HCT116 (cell line): ENCODE measurements around the gene SUSD4. TPM values are rescaled to one million over a fixed set of nuclear protein-coding genes. Genes with fewer than 3 reads are reported as not detected.

Source experiments
- ATAC-seq: fragments of 200-7000 bp; cut with Tn5 transposase; 2 replicates; pipeline ENCODE4 v1.9.1; 2020; ENCODE audit warnings: mild to moderate bottlenecking, moderate library complexity
- BruUV-seq: library from RNA; stranded (reverse); fragments of 400-500 nt; replicated peaks from 2 replicates; lab custom pipeline; 2021; lab: Mats Ljungman, UMichigan
- CTCF ChIA-PET: fragments of 300-600 bp; sonication (Branson Sonifier 250); formaldehyde crosslinking; loops from one replicate; lab custom pipeline; 2021; ENCODE audit warnings: antibody characterized with exemption; lab: Charles Lee
- POLR2A ChIA-PET: fragments of 300-600, 350-600 bp; sonication (Branson Sonifier 250); formaldehyde crosslinking; loops from one replicate; lab custom pipeline; 2021; ENCODE audit warnings: antibody characterized with exemption; lab: Charles Lee
- RAD21 ChIA-PET, 2 experiments: fragments of 300-600 bp; sonication (Branson Sonifier 250); formaldehyde crosslinking; loops; one replicate each; lab custom pipeline; 2023; ENCODE audit warnings: low total read pairs in 2 of 2; ENCODE audit not compliant: uncharacterized antibody in 2 of 2, unreplicated experiment in 2 of 2, low non-redundant PET in 1 of 2; lab: Charles Lee
- DNase-seq: peaks from one replicate; pipeline ENCODE4 v3.0.0-alpha.2; 2010; ENCODE audit warnings: low read depth, low spot score
- H2AFZ ChIP-seq: fragments of 200-600 bp; shearing (Covaris generic), sonication (generic); 2 replicates; pipeline ENCODE4 v1.6.1; 2017; ENCODE audit warnings: low read depth, mixed run types, mixed read lengths, antibody characterized with exemption, low read length; ENCODE audit not compliant: poor library complexity, severe bottlenecking
- H3K27ac ChIP-seq: 2 replicates; pipeline ENCODE4 v1.5.1; 2012; ENCODE audit warnings: low read depth, low read length
- H3K27me3 ChIP-seq: fragments of 200-600 bp; sonication (generic); 2 replicates; pipeline ENCODE4 v1.6.1; 2016; ENCODE audit warnings: mixed run types, low read length, mixed read lengths; ENCODE audit not compliant: insufficient read depth
- H3K36me3 ChIP-seq, 2 experiments: fragments of 200-500 bp in 1 of 2; fragments of 200-600 bp in 1 of 2; sonication (Bioruptor generic) in 1 of 2; sonication (generic) in 1 of 2; 2 replicates each; pipeline versions ENCODE4 v1.5.1 to v1.6.1; 2014 to 2016; ENCODE audit warnings: low read length in 2 of 2, inconsistent platforms in 1 of 2, mixed read lengths in 1 of 2, mixed run types in 1 of 2; ENCODE audit not compliant: insufficient read depth in 2 of 2, control insufficient read depth in 1 of 2
- H3K4me1 ChIP-seq, 2 experiments: fragments of 200-600 bp in 1 of 2; sonication (generic) in 1 of 2; 2 replicates each; pipeline versions ENCODE4 v1.5.1 to v1.6.1; 2012 to 2017; ENCODE audit warnings: low read length in 2 of 2, inconsistent platforms in 1 of 2, mild to moderate bottlenecking in 1 of 2, mixed read lengths in 1 of 2, mixed run types in 1 of 2, moderate library complexity in 1 of 2; ENCODE audit not compliant: insufficient read depth in 2 of 2, control insufficient read depth in 1 of 2
- H3K4me2 ChIP-seq: fragments of 200-600 bp; sonication (generic); 2 replicates; pipeline ENCODE4 v1.6.1; 2017; ENCODE audit warnings: mixed run types, low read length, mixed read lengths
- H3K4me3 ChIP-seq, 2 experiments: fragments of 200-600 bp in 1 of 2; sonication (generic) in 1 of 2; replicated peaks in 1 of 2; 2 replicates each; pipeline ENCODE4 v1.5.1; 2011 to 2016; ENCODE audit warnings: low read length in 2 of 2, control low read depth in 1 of 2, low read depth in 1 of 2, mild to moderate bottlenecking in 1 of 2, mixed read lengths in 1 of 2, mixed run types in 1 of 2
- H3K79me2 ChIP-seq: fragments of 200-600 bp; sonication (generic); 2 replicates; pipeline ENCODE4 v1.6.1; 2017; ENCODE audit warnings: mild to moderate bottlenecking, mixed run types, low read length, moderate library complexity, mixed read lengths; ENCODE audit not compliant: insufficient read depth
- H3K9ac ChIP-seq: fragments of 200-600 bp; sonication (generic); 2 replicates; pipeline ENCODE4 v1.6.1; 2016; ENCODE audit warnings: low read length, mixed read lengths
- H3K9me2 ChIP-seq: fragments of 200-600 bp; sonication (generic), shearing (Covaris generic); 2 replicates; pipeline ENCODE4 v1.6.1; 2017; ENCODE audit warnings: mixed run types, mild to moderate bottlenecking, moderate library complexity; ENCODE audit not compliant: insufficient read depth
- H3K9me3 ChIP-seq, 2 experiments: fragments of 200-500 bp in 1 of 2; fragments of 200-600 bp in 1 of 2; sonication (Bioruptor generic) in 1 of 2; sonication (generic) in 1 of 2; 2 replicates each; pipeline ENCODE4 v1.6.1; 2014 to 2017; ENCODE audit warnings: low read length in 2 of 2, mixed read lengths in 2 of 2, inconsistent platforms in 1 of 2, low read depth in 1 of 2, mild to moderate bottlenecking in 1 of 2, mixed run types in 1 of 2, moderate library complexity in 1 of 2; ENCODE audit not compliant: control insufficient read depth in 1 of 2, insufficient read depth in 1 of 2
- H4K20me1 ChIP-seq: fragments of 200-600 bp; sonication (generic), shearing (Covaris generic); 2 replicates; pipeline ENCODE4 v1.6.1; 2017; ENCODE audit warnings: mixed run types, mild to moderate bottlenecking, moderate library complexity; ENCODE audit not compliant: insufficient read depth
- CTCF ChIP-seq, 3 experiments: fragments of 200-600 bp in 1 of 3; sonication (generic) in 1 of 3; IDR thresholded peaks in 2 of 3; conservative IDR thresholded peaks in 1 of 3; 2 replicates each; pipeline ENCODE4 v1.5.1; 2012 to 2017; ENCODE audit warnings: low read depth in 2 of 3, low read length in 2 of 3, antibody characterized with exemption in 1 of 3, borderline replicate concordance in 1 of 3, control low read depth in 1 of 3, mild to moderate bottlenecking in 1 of 3, mixed read lengths in 1 of 3, mixed run types in 1 of 3, moderate library complexity in 1 of 3; ENCODE audit not compliant: insufficient read depth in 1 of 3
- POLR2AphosphoS5 ChIP-seq: IDR thresholded peaks from 2 replicates; pipeline ENCODE4 v1.6.1; 2011; ENCODE audit warnings: mild to moderate bottlenecking, low read depth, low read length, moderate library complexity
- RAD21 ChIP-seq: IDR thresholded peaks from 2 replicates; pipeline ENCODE4 v1.6.1; 2012; ENCODE audit warnings: low read depth, mild to moderate bottlenecking
- REST ChIP-seq: IDR thresholded peaks from 2 replicates; pipeline ENCODE4 v1.6.1; 2012; ENCODE audit warnings: low read depth
- YY1 ChIP-seq: IDR thresholded peaks from 2 replicates; pipeline ENCODE4 v1.6.1; 2011; ENCODE audit warnings: low read length, low read depth, moderate library complexity, mild to moderate bottlenecking; ENCODE audit not compliant: insufficient replicate concordance; ENCODE audit errors: extremely low read depth
- intact Hi-C: fragments of 100-400 bp; cut with micrococcal nuclease; formaldehyde crosslinking; loops from 2 replicates; pipeline ENCODE4 v1.10.0; 2022
- total RNA-seq: library from RNA; stranded (reverse); gene quantifications from one replicate; pipeline ENCODE4 v1.2.1, GENCODE V29; 2021; ENCODE audit not compliant: unreplicated experiment

SUSD4 gene
- total RNA-seq, 1 experiment from 2014 or later = 0.59 TPM

DNA sequence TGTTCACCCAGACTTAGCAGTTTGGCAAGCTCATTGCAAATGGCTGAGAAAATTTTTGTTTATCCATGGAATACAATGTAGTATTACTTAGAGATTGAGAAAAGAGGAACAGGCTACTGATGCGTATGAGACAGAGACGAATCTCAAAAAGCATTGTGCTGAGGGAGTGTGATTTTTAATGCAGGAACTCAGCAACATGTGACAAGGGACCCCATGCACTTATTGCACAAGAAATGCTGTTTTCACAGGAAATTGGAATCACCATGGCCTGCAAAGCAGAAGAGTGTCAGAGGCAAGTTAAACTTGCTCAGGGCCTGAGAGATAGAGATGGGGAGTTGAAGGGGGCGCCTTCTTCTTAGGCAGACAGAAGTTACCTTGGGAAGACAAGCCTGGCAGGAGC is 188.3 kb downstream of the SUSD4 start (continued):
- no peak for TF ChIP-seq POLR2AphosphoS5
- TF ChIP-seq YY1 = no peak

DNA sequence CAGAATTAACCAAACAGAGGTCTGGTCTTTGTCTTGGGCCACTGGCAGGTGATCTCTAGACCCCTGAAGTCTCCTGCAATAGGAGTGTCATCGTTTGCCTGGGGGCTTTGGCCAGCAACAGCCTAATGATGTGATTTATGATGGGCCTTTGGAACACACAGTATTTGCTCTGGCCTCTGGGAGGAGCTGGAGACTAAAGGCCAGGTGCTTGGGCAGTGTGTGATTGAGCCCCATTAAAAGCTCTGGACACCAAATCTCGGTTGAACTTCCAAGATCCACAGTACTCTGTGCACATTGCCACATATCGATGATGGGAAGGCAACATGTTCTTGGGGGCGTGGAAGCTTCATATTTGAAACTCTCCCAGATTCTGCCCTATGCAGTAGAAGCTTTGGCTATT is 188.9 kb downstream of the SUSD4 start:
- no peak overlapping the region for H3K4me2 ChIP-seq
- CTCF ChIA-PET = interaction anchor here (0.9 to 2.3 kb wide), 10 partner anchors 11 to 509 kb away, joined by 3 to 8 read pairs (median 4); no protein-coding TSS in a partner anchor
- no peak overlapping the region for H3K9ac ChIP-seq
- H3K4me3 ChIP-seq = no peak overlapping the region
- no peaks in the 10 kb centered on the region for H3K9me2 ChIP-seq
- peaks cover 7% of the 10 kb centered on the region; the same call in 1 of the 2 replicates for H3K27me3 ChIP-seq
- no TSS peak for BruUV-seq
- H3K79me2 ChIP-seq = no peaks in the 10 kb centered on the region
- TF ChIP-seq CTCF (IDR thresholded peaks at IDR 0.05 in 2 of 3, conservative IDR thresholded peaks at IDR 0.05 in 1 of 3; ENCODE audit: borderline replicate concordance in 1 of 3, insufficient read depth in 1 of 3, low read depth in 2 of 3, low read length in 2 of 3) (peak; percentile 38 to 43 (median 39); a peak in 5 of 6 replicates), RAD21 (peak; percentile 74), REST (no peak), POLR2AphosphoS5 (no peak)
- POLR2A ChIA-PET = no interaction called here
- no peaks in the 10 kb centered on the region for H3K9me3 ChIP-seq
- DNase-seq (peak; percentile 15), ATAC-seq (peak; percentile 83)
- H3K36me3 ChIP-seq = no peaks in the 10 kb centered on the region
- intact Hi-C loops = no loop called here
- H3K4me1 ChIP-seq = no peaks in the 10 kb centered on the region
- no peak overlapping the region for H2AFZ ChIP-seq
- RAD21 ChIA-PET = interaction anchor here (0.6 to 1.3 kb wide), 2 partner anchors 41 to 184 kb away, joined by 3 read pairs; no protein-coding TSS in a partner anchor
- no peaks in the 10 kb centered on the region for H4K20me1 ChIP-seq
- no peak overlapping the region for H3K27ac ChIP-seq

Other genes starting within 250 kb of the SUSD4 start
- 1.2 TPM for gene TLR5, start 220.9 kb downstream of the SUSD4 start, total RNA-seq
- gene CCDC185, start 29.2 kb upstream of the SUSD4 start, total RNA-seq = not detected